ENCODE results near the gene SUGP1.

The SUGP1 gene

GRCh38 chr19:19294914-19295313 lies 25.4 kb downstream of the SUGP1 start:
- no peak for DNase-seq

- no peak for DNase-seq
Observed at GRCh38 chr19:19292607-19293006, 27.7 kb downstream of the SUGP1 start.

- DNase-seq = no peak
Observed at GRCh38 chr19:19285686-19286085, 34.6 kb downstream of the SUGP1 start.

GRCh38 chr19:19280561-19280960 lies 39.7 kb downstream of the SUGP1 start:
- DNase-seq = no peak

- DNase-seq = no peak
Observed at GRCh38 chr19:19279853-19280252, 40.5 kb downstream of the SUGP1 start.

GRCh38 chr19:19279062-19279612 lies 41.2 kb downstream of the SUGP1 start:
- DNase-seq = no peak

GRCh38 chr19:19278315-19278714 lies 42.0 kb downstream of the SUGP1 start:
- no peak for DNase-seq

- no peak for DNase-seq
Observed at GRCh38 chr19:19276851-19277250, 43.5 kb downstream of the SUGP1 start.

GRCh38 chr19:19276386-19276785 lies 43.9 kb downstream of the SUGP1 start:
- DNase-seq = no peak

GRCh38 chr19:19274716-19275565 lies 45.4 kb downstream of the SUGP1 start:
- DNase-seq = no peak

GRCh38 chr19:19274146-19274545 lies 46.2 kb downstream of the SUGP1 start:
- DNase-seq = no peak

GRCh38 chr19:19271828-19272599 lies 48.3 kb downstream of the SUGP1 start:
- DNase-seq = no peak

- DNase-seq = no peak
Observed at GRCh38 chr19:19270749-19271571, 49.3 kb downstream of the SUGP1 start.

GRCh38 chr19:19269952-19270694 lies 50.2 kb downstream of the SUGP1 start:
- no peak for DNase-seq

- DNase-seq = no peak
Observed at GRCh38 chr19:19268453-19269385, 51.6 kb downstream of the SUGP1 start.

GRCh38 chr19:19267305-19267704 lies 53.0 kb downstream of the SUGP1 start:
- DNase-seq = no peak

- DNase-seq = no peak
Observed at GRCh38 chr19:19263886-19264487, 56.3 kb downstream of the SUGP1 start.

GRCh38 chr19:19262190-19263057 lies 57.9 kb downstream of the SUGP1 start:
- no peak for DNase-seq
